Dermis microvascular lymphatic vessel endothelial cell (primary cell): ENCODE results near the gene LINGO4. TPM values are rescaled to one million over a fixed set of nuclear protein-coding genes. Genes with fewer than 3 reads are reported as not detected.
A peak's percentile ranks its signal among the peaks of the same experiment; 100 is the strongest.

Source experiments
- DNase-seq, 2 donors: peaks; one replicate each; pipeline versions ENCODE4 v3.0.0 to v3.0.0-alpha.2; 2010; ENCODE audit warnings: low read depth in 2 of 2
- total RNA-seq: library from RNA; depleted of rRNA; stranded (reverse); fragments of >200 nt; gene quantifications from 2 replicates; pipeline ENCODE4 v1.2.1, GENCODE V29; 2014

The LINGO4 gene
- total RNA-seq, 1 donor from 2014 or later = not detected

- DNase-seq = no peak
Measured at GRCh38 chr1:151814971-151815545, 9.8 kb upstream of the LINGO4 start.

GRCh38 chr1:151814426-151814825 is 9.2 kb upstream of the LINGO4 start:
- no peak for DNase-seq

GRCh38 chr1:151813271-151813977 is 8.2 kb upstream of the LINGO4 start:
- no peak for DNase-seq

DNA sequence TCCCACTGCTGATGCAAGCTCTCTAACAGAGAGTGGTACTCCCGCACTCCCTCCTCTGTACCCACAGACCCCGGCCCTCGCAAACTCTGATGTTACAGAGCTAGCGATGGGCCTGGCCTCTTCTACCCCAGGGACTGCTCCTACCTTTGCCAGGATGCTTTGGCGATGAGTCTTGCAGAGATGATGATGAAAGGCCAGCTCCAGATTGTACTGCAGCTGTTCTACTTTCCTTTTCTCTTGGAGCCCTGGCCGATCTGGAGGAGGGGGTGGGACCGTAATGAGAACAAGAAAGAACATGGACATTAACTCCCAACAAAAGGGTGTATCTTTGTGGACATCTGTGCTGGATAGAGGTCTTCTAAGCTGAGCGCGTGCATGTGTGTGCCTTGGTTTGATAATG is 6.0 kb upstream of the LINGO4 start:
- no peak for DNase-seq

GRCh38 chr1:151809985-151810556 is 4.9 kb upstream of the LINGO4 start:
- no peak for DNase-seq

- DNase-seq = no peak
Measured at GRCh38 chr1:151809290-151809984, 4.2 kb upstream of the LINGO4 start.

DNA sequence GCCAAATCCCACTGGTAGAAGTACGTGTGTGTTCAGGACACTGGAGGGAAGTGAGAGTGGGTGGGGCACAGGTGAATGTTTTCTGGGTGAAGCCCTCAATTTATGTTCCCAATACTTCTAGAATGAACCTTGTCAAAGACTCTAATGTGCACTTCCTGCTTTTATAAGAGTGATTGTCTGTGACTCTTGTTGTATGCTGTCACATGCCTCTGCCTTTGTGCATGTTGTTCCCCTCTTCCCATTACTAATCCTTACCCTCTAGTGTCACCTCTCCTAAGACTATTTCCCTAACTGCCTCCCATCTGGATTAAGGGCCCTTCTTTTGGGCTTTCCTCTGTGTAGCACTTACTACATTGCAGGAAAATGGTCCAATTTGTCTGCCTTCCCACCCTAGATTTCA is 2.5 kb upstream of the LINGO4 start:
- no peak for DNase-seq

- DNase-seq = no peak
Measured at GRCh38 chr1:151807131-151807530, 1.9 kb upstream of the LINGO4 start.

- no peak for DNase-seq
Measured at GRCh38 chr1:151806170-151806569, 951 bp upstream of the LINGO4 start.

DNA sequence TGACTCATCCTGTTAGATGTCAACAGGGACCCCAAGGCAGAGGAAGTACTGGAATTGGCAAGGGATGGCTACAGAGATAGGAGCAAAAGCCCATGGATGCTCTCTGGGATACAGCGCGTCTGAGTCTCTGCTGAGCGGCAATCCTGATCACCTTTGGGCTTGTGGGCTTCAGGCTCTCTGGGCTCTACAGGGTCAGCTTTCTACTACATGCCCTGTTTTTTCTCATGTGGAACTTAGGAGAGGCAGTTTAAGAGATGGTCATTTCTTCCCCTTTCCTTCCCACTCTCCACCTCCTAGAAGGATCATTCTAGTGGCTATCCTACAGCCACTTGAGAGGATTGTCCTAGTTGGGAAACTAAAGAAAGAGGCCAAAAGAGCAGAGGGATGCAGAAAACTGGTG is 1.3 kb downstream of the LINGO4 start:
- no peak for DNase-seq

- DNase-seq = no peak
Measured at GRCh38 chr1:151803164-151803563, 2.1 kb downstream of the LINGO4 start.

- no peak for DNase-seq
Measured at GRCh38 chr1:151802372-151802771, 2.8 kb downstream of the LINGO4 start.

DNA sequence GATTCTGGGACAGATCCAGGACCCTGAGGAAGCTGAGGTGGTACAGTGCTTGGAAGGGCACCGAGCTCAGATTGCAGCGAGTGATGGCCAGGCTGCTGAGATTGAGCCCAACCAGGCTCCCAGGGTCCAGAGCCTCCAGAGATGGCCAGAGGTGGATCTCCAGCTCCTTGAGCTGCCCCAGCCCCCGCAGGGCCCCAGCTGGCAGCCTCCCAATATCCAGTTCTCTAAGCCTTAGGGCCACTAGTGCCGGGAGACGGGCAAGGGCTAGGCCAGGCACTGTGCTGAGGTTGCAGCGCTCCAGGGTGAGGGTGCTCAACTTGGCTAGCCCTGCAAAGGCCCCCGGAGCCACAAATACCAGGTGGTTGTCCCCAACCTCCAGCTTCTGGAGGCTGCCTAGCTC is 3.4 kb downstream of the LINGO4 start:
- no peak for DNase-seq

DNA sequence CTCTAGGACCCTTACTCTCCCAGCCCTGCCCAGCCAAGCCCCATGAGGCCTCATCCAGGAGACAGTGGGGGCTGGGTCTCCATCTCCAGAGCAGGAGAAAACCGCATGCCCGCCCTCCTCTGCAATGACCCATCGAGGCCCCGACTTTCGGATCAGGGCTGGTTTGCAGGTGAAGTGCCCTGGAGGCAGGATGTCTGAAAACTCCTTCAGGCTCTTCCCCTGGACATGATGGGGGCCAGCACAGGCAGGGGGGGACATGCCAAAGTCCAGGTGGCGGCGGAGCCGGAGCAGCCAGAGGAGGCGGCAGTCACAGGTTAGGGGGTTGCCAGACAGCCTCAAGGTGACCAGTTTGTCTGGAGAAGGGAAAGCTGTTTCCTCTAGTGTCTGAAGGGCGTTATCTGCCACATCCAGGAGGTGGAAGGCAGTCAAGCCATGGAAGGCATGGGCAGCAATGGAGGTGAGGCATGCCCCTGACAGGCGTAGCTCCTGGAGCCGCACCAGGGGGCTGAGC is 3.9 kb downstream of the LINGO4 start:
- no peak for DNase-seq

DNA sequence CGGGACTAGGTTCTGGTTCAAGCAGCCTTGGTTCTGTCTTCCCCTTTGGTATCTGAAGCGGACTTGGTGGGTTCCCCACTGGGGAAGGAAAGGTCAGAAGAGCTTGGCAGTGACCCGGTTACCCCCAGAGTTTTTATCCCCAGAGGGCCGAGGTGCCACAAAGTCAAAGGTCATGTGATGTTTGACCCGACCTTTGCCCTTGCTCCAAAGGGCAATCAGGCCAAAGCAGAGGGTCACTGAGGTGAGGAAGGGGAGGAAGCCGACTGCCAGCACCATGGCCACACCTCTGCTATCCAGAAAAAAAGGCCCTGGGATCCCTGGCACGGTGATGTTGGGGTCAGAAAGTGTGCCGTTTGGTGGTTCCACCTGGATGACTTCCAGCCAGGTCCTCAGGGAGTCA is 4.4 kb downstream of the LINGO4 start:
- DNase-seq = no peak

GRCh38 chr1:151799179-151800022 is 5.8 kb downstream of the LINGO4 start:
- DNase-seq = no peak

DNA sequence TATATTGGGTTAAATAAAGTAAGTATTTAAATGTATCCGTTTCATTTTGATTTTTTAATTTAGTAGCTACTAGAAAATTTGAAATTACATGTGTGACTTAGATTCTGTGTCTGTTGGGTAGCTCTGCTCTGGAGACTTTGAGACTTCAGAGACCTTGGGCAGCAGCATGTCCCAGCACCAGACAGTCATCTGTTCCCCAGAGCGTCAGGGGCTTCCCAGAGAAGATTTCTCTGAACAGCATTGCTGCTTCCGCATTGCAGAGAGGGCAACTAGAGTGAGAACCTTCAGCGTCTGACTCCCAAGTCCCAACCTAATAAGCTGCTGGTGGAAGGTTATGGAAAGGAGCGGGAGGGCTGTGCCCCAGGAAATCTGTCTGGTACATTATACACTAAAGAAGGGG is 6.6 kb downstream of the LINGO4 start:
- DNase-seq = no peak

DNA sequence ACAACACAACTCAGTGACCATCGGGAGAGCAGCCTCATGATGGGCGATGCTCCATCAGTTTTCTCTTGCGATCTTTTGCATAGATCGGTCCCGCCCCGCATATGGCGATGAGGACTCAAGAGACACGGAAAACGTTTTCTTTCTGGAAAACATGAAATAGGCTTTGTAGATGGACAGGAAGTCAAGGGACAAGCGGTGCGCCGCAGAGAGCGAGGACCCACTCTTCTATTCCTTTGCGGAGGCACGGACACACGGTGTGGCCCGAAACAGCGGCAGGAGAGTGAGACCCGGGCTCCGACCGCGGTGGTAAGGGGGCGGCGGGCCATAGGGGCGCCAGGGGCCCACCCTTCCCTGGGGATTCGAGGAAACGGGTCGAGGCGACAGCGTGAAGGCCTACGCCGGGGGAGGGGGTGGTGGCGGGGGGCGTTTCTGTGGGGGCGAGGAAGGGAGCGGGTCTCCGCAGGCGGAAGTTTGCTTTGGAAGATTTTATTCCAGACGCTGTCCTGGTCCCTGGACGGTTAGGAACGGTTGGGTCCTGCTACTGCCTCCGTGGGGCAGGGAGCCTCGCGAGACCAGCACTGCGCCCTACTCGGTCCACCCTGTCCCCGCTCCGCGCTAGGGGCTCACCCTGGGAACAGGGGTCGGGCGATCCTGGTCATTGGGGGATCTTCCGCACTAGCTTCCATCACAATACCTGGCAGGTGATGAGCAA is 14.1 kb downstream of the LINGO4 start:
- peak; percentile 5 to 33 for DNase-seq

GRCh38 chr1:151790071-151790939 is 14.9 kb downstream of the LINGO4 start, which contains the start of gene TDRKH:
Gene TDRKH (minus strand): TSS chr1:151790500. CDS start chr1:151783022, 7,478 bp downstream.
- peak; percentile 99 to 100 for DNase-seq

- no peak for DNase-seq
Measured at GRCh38 chr1:151787689-151788088, 17.5 kb downstream of the LINGO4 start.
